HepG2 (cell line): ENCODE results near the gene HS6ST1. TPM values are rescaled to one million over a fixed set of nuclear protein-coding genes. Genes with fewer than 3 reads are reported as not detected.
A peak's percentile ranks its signal among the peaks of the same experiment; 100 is the strongest.

ENCODE experiments used
- AKAP8 ChIP-seq: sonication (generic); formaldehyde crosslinking; IDR thresholded peaks from 2 replicates; pipeline ENCODE4 v1.5.1; 2020; ENCODE audit warnings: mild to moderate bottlenecking, missing genetic modification reagents
- CSRNP1 ChIP-seq: sonication (generic); formaldehyde crosslinking; IDR thresholded peaks from 2 replicates; pipeline ENCODE4 v1.8.1; 2023; ENCODE audit warnings: mild to moderate bottlenecking, missing genetic modification reagents
- SMAD3 ChIP-seq: sonication (generic); formaldehyde crosslinking; IDR thresholded peaks from 2 replicates; pipeline ENCODE4 v1.4.0; 2020; ENCODE audit warnings: missing genetic modification reagents
- TRAFD1 ChIP-seq: sonication (generic); formaldehyde crosslinking; IDR thresholded peaks from 2 replicates; pipeline ENCODE4 v1.5.1; 2020; ENCODE audit warnings: missing genetic modification reagents, mild to moderate bottlenecking, borderline replicate concordance
- ZNF430 ChIP-seq: sonication (generic); formaldehyde crosslinking; IDR thresholded peaks from 2 replicates; pipeline ENCODE4 v1.9.0; 2021; ENCODE audit warnings: mild to moderate bottlenecking, missing genetic modification reagents
- ZNF558 ChIP-seq: sonication (generic); formaldehyde crosslinking; IDR thresholded peaks from 2 replicates; pipeline ENCODE4 v1.9.0; 2022; ENCODE audit warnings: mild to moderate bottlenecking, missing genetic modification reagents, borderline replicate concordance
- polyA plus RNA-seq, 8 experiments: library from polyadenylated mRNA; depleted of rRNA in 3 of 8; stranded (reverse) in 7 of 8; unstranded in 1 of 8; fragments of >200 nt; fragmentation: Illumina TruSeq in 4 of 8; extraction: Trizol in 4 of 8; gene quantifications; 2 replicates each; pipeline versions ENCODE4 v1.2.1 to v1.2.3, GENCODE V29; 2011 to 2016; ENCODE audit warnings: low read depth in 4 of 8, missing spikeins in 1 of 8, mixed read lengths in 1 of 8; ENCODE audit not compliant: insufficient read depth in 1 of 8
- total RNA-seq, 5 experiments: library from RNA; depleted of rRNA; stranded (reverse); fragments of >200 nt; fragmentation: Illumina TruSeq; extraction: Trizol; gene quantifications; 2 replicates each; pipeline ENCODE4 v1.2.3, GENCODE V29; 2016; ENCODE audit warnings: low read depth in 1 of 5
- TF ChIP-seq, protein P1 (sequence below): sonication (generic); formaldehyde crosslinking; IDR thresholded peaks from 2 replicates; pipeline ENCODE4 v1.4.0; 2020; ENCODE audit warnings: mild to moderate bottlenecking, missing genetic modification reagents
- TF ChIP-seq, protein P2 (sequence below): sonication (generic); formaldehyde crosslinking; IDR thresholded peaks from 2 replicates; pipeline ENCODE4 v1.5.0; 2020; ENCODE audit warnings: missing genetic modification reagents

The HS6ST1 gene
- total and polyA plus RNA-seq, 2 of the 13 experiments (the other 11 are each of a cell fraction or from before 2014, with no cell fraction given), result 34.5 to 84.6 TPM

DNA sequence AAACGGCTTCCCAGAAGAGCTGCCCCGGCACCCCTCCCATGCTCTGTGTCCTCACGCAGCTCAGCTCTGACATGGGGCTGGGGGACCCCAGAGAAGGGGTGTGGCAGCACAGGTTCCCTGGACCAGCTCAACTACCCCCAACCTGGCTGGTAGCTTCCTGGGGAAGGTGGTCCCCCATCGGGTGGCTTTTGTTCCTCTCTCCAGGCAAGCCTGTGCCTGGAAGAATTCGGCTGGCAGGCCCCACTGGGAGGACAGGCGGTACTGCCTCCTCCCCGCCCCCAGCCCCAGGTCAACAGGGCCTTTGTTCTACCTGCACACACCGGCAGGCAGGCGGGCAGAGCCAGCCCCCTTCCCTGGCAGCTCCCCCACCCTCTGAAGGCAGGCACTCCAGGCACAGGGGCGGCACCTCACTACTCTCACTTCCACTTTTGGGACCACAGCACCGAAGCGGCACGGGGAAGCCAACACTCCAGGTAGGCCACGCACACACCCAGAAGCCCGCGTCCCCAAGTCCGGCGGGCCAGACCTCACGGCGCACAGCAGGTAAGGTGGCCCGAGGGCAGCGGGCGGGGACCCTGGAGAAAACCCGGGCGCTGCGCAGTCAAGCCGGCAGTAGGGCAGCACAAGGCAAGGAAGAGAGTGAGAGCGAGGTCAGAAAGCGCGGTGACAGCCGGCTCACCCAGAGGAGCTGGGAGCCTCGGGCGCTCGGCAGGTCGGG lies 1.3 kb downstream of the HS6ST1 start (continued):
- TF ChIP-seq, protein P1, sequence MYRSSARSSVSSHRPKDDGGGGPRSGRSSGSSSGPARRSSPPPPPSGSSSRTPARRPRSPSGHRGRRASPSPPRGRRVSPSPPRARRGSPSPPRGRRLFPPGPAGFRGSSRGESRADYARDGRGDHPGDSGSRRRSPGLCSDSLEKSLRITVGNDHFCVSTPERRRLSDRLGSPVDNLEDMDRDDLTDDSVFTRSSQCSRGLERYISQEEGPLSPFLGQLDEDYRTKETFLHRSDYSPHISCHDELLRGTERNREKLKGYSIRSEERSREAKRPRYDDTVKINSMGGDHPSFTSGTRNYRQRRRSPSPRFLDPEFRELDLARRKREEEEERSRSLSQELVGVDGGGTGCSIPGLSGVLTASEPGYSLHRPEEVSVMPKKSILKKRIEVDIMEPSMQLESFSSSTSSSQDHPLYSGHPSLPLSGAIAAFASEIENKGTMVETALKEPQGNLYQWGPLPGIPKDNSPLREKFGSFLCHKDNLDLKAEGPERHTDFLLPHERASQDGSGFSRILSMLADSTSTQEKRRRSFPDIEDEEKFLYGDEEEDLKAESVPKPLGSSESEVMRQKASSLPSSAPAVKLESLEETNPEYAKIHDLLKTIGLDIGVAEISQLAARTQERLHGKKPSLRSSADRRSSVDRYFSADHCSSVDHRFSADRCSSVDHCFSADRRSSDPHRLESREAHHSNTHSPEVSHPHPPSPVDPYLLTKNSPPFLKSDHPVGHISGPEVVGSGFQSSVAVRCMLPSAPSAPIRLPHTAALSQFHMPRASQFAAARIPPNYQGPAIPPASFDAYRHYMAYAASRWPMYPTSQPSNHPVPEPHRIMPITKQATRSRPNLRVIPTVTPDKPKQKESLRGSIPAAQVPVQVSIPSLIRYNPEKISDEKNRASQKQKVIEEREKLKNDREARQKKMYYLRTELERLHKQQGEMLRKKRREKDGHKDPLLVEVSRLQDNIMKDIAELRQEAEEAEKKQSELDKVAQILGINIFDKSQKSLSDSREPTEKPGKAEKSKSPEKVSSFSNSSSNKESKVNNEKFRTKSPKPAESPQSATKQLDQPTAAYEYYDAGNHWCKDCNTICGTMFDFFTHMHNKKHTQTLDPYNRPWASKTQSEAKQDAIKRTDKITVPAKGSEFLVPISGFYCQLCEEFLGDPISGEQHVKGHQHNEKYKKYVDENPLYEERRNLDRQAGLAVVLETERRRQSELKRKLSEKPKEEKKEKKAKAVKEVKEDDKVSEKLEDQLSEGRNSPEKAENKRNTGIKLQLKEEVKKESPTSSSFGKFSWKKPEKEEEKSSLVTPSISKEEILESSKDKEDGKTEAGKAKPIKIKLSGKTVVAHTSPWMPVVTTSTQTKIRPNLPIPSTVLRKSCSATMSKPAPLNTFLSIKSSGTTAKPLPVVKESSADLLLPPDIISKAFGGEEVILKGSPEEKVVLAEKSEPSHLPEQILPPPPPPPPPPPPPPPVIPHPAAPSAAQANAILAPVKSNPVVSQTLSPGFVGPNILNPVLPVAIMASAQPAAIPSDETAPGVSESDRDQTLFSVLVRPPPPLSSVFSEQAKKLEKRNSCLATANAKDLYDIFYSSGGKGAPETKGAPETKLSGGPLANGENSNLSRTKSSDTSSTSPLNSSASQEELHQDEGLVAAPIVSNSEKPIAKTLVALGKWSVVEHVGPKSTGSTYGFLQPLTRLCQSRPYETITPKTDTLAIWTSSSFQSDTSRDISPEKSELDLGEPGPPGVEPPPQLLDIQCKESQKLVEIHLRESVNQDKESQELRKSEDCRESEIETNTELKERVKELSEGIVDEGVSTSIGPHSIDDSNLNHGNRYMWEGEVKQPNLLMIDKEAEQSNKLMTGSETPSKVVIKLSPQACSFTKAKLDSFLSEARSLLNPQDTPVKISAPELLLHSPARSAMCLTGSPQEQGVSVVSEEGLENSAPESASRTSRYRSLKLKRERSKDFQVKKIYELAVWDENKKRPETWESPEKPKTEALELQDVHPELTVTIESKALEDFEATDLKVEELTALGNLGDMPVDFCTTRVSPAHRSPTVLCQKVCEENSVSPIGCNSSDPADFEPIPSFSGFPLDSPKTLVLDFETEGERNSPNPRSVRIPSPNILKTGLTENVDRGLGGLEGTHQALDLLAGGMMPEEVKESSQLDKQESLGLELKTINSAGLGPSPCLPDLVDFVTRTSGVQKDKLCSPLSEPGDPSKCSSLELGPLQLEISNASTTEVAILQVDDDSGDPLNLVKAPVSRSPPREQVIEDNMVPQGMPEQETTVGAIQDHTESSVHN (CRISPR knock-in tag), result no peak
- TF ChIP-seq TRAFD1 (CRISPR knock-in tag) (no peak), AKAP8 (CRISPR knock-in tag) (no peak), SMAD3 (CRISPR knock-in tag) (no peak), ZNF558 (CRISPR knock-in tag) (peak; percentile 62; the same call in 1 of the 2 replicates), ZNF430 (CRISPR knock-in tag) (peak; percentile 84), CSRNP1 (CRISPR knock-in tag) (peak; percentile 47; the same call in 1 of the 2 replicates)
- TF ChIP-seq, protein P2, sequence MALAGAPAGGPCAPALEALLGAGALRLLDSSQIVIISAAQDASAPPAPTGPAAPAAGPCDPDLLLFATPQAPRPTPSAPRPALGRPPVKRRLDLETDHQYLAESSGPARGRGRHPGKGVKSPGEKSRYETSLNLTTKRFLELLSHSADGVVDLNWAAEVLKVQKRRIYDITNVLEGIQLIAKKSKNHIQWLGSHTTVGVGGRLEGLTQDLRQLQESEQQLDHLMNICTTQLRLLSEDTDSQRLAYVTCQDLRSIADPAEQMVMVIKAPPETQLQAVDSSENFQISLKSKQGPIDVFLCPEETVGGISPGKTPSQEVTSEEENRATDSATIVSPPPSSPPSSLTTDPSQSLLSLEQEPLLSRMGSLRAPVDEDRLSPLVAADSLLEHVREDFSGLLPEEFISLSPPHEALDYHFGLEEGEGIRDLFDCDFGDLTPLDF (CRISPR knock-in tag), result 0 out of 2 replicates have a peak, but pooled peaks have one; percentile 33
